ENCODE results near the gene SPEM1.
"Not testable (repeated sequence)": the region's sequence is repeated elsewhere in the genome, so short reads cannot be mapped to it uniquely, and the experiment has no call there.

SPEM1 gene

GRCh38 chr17:7467498-7467897 lies 47.4 kb downstream of the SPEM1 start:
- DNase-seq (ENCODE audit: low read depth): no peak

GRCh38 chr17:7468290-7468689 lies 48.2 kb downstream of the SPEM1 start:
- no peak for DNase-seq (ENCODE audit: low read depth)

More at GRCh38 chr17:7467498-7467897, 47.4 kb downstream of the SPEM1 start:
- no peak for TF ChIP-seq CTCF (IDR thresholded peaks at IDR 0.05; ENCODE audit: control insufficient read depth, insufficient read depth, low read depth, low read length, missing control alignments)
- no peak overlapping the region for H3K4me3 ChIP-seq (ENCODE audit: control insufficient read depth, low read depth, low read length)

GRCh38 chr17:7468804-7469389 lies 48.8 kb downstream of the SPEM1 start:
- DNase-seq (ENCODE audit: low read depth): no peak

More at GRCh38 chr17:7468290-7468689, 48.2 kb downstream of the SPEM1 start:
- no peak for TF ChIP-seq CTCF (IDR thresholded peaks at IDR 0.05; ENCODE audit: control insufficient read depth, insufficient read depth, low read depth, low read length, missing control alignments)
- no peak overlapping the region for H3K4me3 ChIP-seq (ENCODE audit: control insufficient read depth, low read depth, low read length)

GRCh38 chr17:7469843-7470242 lies 49.7 kb downstream of the SPEM1 start:
- not testable (repeated sequence) for DNase-seq (ENCODE audit: low read depth); H3K4me3 ChIP-seq (ENCODE audit: control insufficient read depth, low read depth, low read length)

More at GRCh38 chr17:7468804-7469389, 48.8 kb downstream of the SPEM1 start:
- no peak for TF ChIP-seq CTCF (IDR thresholded peaks at IDR 0.05; ENCODE audit: control insufficient read depth, insufficient read depth, low read depth, low read length, missing control alignments)
- no peak overlapping the region for H3K4me3 ChIP-seq (ENCODE audit: control insufficient read depth, low read depth, low read length)

GRCh38 chr17:7470457-7470973 lies 50.4 kb downstream of the SPEM1 start:
- not testable (repeated sequence) for DNase-seq (ENCODE audit: low read depth); H3K4me3 ChIP-seq (ENCODE audit: control insufficient read depth, low read depth, low read length)

Data from AG09309 (cell line).